HepG2 (cell line): ENCODE results near the gene IL3. TPM values are rescaled to one million over a fixed set of nuclear protein-coding genes. Genes with fewer than 3 reads are reported as not detected.

Source experiments
- BRCA1 ChIP-seq: sonication (generic); formaldehyde crosslinking; IDR thresholded peaks from 2 replicates; pipeline ENCODE4 v1.4.0; 2020; ENCODE audit warnings: missing genetic modification reagents
- CAMTA2 ChIP-seq: sonication (generic); formaldehyde crosslinking; IDR thresholded peaks from 2 replicates; pipeline ENCODE4 v1.4.0; 2020; ENCODE audit warnings: mild to moderate bottlenecking, missing genetic modification reagents, borderline replicate concordance
- CCDC6 ChIP-seq: sonication (generic); formaldehyde crosslinking; IDR thresholded peaks from 2 replicates; pipeline ENCODE4 v1.8.1; 2022; ENCODE audit warnings: mild to moderate bottlenecking, missing genetic modification reagents, moderate library complexity
- GZF1 ChIP-seq: sonication (generic); formaldehyde crosslinking; IDR thresholded peaks from 2 replicates; pipeline ENCODE4 v1.5.1; 2020; ENCODE audit warnings: mild to moderate bottlenecking, missing genetic modification reagents
- KLF12 ChIP-seq: sonication (generic); formaldehyde crosslinking; IDR thresholded peaks from 2 replicates; pipeline ENCODE4 v1.4.0; 2020; ENCODE audit warnings: missing genetic modification reagents, borderline replicate concordance
- PHF21A ChIP-seq: sonication (generic); formaldehyde crosslinking; IDR thresholded peaks from 2 replicates; pipeline ENCODE4 v1.5.0; 2020; ENCODE audit warnings: mild to moderate bottlenecking, missing genetic modification reagents
- SMARCC2 ChIP-seq: fragments of 450-650 bp; IDR thresholded peaks from 2 replicates; pipeline ENCODE4 v1.6.1; 2017; ENCODE audit warnings: antibody characterized with exemption, mild to moderate bottlenecking
- SSRP1 ChIP-seq: IDR thresholded peaks from 2 replicates; pipeline ENCODE4 v1.6.1; 2016; ENCODE audit warnings: control low read depth
- ZBTB21 ChIP-seq: sonication (generic); formaldehyde crosslinking; IDR thresholded peaks from 2 replicates; pipeline ENCODE4 v1.4.0; 2020; ENCODE audit warnings: missing genetic modification reagents
- ZFP36L1 ChIP-seq: sonication (generic); formaldehyde crosslinking; IDR thresholded peaks from 2 replicates; pipeline ENCODE4 v1.8.0; 2022; ENCODE audit warnings: mild to moderate bottlenecking, missing genetic modification reagents, moderate library complexity
- ZMAT5 ChIP-seq: sonication (generic); formaldehyde crosslinking; IDR thresholded peaks from 2 replicates; pipeline ENCODE4 v1.5.0; 2020; ENCODE audit warnings: mild to moderate bottlenecking, low read depth, missing genetic modification reagents, borderline replicate concordance
- ZNF333 ChIP-seq: sonication (generic); formaldehyde crosslinking; IDR thresholded peaks from 2 replicates; pipeline ENCODE4 v1.4.0; 2020; ENCODE audit warnings: mild to moderate bottlenecking, missing genetic modification reagents, borderline replicate concordance
- ZNF570 ChIP-seq: sonication (generic); formaldehyde crosslinking; IDR thresholded peaks from 2 replicates; pipeline ENCODE4 v1.4.0; 2020; ENCODE audit warnings: mild to moderate bottlenecking, missing genetic modification reagents, borderline replicate concordance
- ZNF616 ChIP-seq: sonication (generic); formaldehyde crosslinking; IDR thresholded peaks from 2 replicates; pipeline ENCODE4 v1.5.0; 2020; ENCODE audit warnings: low read depth, mild to moderate bottlenecking, missing genetic modification reagents
- ZNF75D ChIP-seq: sonication (generic); formaldehyde crosslinking; IDR thresholded peaks from 2 replicates; pipeline ENCODE4 v1.8.1; 2023; ENCODE audit warnings: missing genetic modification reagents, mild to moderate bottlenecking, borderline replicate concordance
- ZSCAN29 ChIP-seq: sonication (generic); formaldehyde crosslinking; conservative IDR thresholded peaks from 2 replicates; pipeline ENCODE4 v1.4.0; 2020; ENCODE audit warnings: mild to moderate bottlenecking, missing genetic modification reagents
- polyA plus RNA-seq, 8 experiments: library from polyadenylated mRNA; depleted of rRNA in 3 of 8; stranded (reverse) in 7 of 8; unstranded in 1 of 8; fragments of >200 nt; fragmentation: Illumina TruSeq in 4 of 8; extraction: Trizol in 4 of 8; gene quantifications; 2 replicates each; pipeline versions ENCODE4 v1.2.1 to v1.2.3, GENCODE V29; 2011 to 2016; ENCODE audit warnings: low read depth in 4 of 8, missing spikeins in 1 of 8, mixed read lengths in 1 of 8; ENCODE audit not compliant: insufficient read depth in 1 of 8
- total RNA-seq, 5 experiments: library from RNA; depleted of rRNA; stranded (reverse); fragments of >200 nt; fragmentation: Illumina TruSeq; extraction: Trizol; gene quantifications; 2 replicates each; pipeline ENCODE4 v1.2.3, GENCODE V29; 2016; ENCODE audit warnings: low read depth in 1 of 5
- TF ChIP-seq, protein P1 (sequence below): sonication (generic); formaldehyde crosslinking; IDR thresholded peaks from 2 replicates; pipeline ENCODE4 v1.4.0; 2020; ENCODE audit warnings: missing genetic modification reagents, borderline replicate concordance
- TF ChIP-seq, protein P2 (sequence below), 2 experiments: sonication (generic) in 1 of 2; formaldehyde crosslinking in 1 of 2; IDR thresholded peaks; 2 replicates each; pipeline versions ENCODE4 v1.4.0 to v1.6.1; 2016 to 2020; ENCODE audit warnings: borderline replicate concordance in 1 of 2, low read depth in 1 of 2, mild to moderate bottlenecking in 1 of 2, missing genetic modification reagents in 1 of 2

Gene IL3
- total and polyA plus RNA-seq, 2 of the 13 experiments (the other 11 are each of a cell fraction or from before 2014, with no cell fraction given): not detected

- TF ChIP-seq SSRP1 (CRISPR knock-in tag) (no peak), ZMAT5 (CRISPR knock-in tag) (no peak), ZNF75D (0 out of 2 replicates have a peak, but pooled peaks have one; percentile 43), PHF21A (CRISPR knock-in tag) (no peak), CAMTA2 (no peak), ZBTB21 (CRISPR knock-in tag) (peak; percentile 30; the same call in 1 of the 2 replicates), SMARCC2 (no peak), ZNF333 (CRISPR knock-in tag) (no peak), ZFP36L1 (peak; percentile 65; the same call in 1 of the 2 replicates), ZSCAN29 (no peak), GZF1 (CRISPR knock-in tag) (no peak), BRCA1 (peak; percentile 79; the same call in 1 of the 2 replicates), CCDC6 (CRISPR knock-in tag) (peak; percentile 46; the same call in 1 of the 2 replicates), KLF12 (peak; percentile 42; the same call in 1 of the 2 replicates), ZNF616 (CRISPR knock-in tag) (no peak), ZNF570 (CRISPR knock-in tag) (no peak)
- TF ChIP-seq, protein P1, sequence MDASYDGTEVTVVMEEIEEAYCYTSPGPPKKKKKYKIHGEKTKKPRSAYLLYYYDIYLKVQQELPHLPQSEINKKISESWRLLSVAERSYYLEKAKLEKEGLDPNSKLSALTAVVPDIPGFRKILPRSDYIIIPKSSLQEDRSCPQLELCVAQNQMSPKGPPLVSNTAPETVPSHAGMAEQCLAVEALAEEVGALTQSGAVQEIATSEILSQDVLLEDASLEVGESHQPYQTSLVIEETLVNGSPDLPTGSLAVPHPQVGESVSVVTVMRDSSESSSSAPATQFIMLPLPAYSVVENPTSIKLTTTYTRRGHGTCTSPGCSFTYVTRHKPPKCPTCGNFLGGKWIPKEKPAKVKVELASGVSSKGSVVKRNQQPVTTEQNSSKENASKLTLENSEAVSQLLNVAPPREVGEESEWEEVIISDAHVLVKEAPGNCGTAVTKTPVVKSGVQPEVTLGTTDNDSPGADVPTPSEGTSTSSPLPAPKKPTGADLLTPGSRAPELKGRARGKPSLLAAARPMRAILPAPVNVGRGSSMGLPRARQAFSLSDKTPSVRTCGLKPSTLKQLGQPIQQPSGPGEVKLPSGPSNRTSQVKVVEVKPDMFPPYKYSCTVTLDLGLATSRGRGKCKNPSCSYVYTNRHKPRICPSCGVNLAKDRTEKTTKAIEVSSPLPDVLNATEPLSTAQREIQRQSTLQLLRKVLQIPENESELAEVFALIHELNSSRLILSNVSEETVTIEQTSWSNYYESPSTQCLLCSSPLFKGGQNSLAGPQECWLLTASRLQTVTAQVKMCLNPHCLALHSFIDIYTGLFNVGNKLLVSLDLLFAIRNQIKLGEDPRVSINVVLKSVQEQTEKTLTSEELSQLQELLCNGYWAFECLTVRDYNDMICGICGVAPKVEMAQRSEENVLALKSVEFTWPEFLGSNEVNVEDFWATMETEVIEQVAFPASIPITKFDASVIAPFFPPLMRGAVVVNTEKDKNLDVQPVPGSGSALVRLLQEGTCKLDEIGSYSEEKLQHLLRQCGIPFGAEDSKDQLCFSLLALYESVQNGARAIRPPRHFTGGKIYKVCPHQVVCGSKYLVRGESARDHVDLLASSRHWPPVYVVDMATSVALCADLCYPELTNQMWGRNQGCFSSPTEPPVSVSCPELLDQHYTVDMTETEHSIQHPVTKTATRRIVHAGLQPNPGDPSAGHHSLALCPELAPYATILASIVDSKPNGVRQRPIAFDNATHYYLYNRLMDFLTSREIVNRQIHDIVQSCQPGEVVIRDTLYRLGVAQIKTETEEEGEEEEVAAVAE: peak; percentile 94
- TF ChIP-seq, protein P2, sequence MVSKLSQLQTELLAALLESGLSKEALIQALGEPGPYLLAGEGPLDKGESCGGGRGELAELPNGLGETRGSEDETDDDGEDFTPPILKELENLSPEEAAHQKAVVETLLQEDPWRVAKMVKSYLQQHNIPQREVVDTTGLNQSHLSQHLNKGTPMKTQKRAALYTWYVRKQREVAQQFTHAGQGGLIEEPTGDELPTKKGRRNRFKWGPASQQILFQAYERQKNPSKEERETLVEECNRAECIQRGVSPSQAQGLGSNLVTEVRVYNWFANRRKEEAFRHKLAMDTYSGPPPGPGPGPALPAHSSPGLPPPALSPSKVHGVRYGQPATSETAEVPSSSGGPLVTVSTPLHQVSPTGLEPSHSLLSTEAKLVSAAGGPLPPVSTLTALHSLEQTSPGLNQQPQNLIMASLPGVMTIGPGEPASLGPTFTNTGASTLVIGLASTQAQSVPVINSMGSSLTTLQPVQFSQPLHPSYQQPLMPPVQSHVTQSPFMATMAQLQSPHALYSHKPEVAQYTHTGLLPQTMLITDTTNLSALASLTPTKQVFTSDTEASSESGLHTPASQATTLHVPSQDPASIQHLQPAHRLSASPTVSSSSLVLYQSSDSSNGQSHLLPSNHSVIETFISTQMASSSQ (IDR thresholded peaks at IDR 0.05; ENCODE audit: low read depth): no peak
- TF ChIP-seq, protein P2 (CRISPR knock-in tag; IDR thresholded peaks at IDR 0.05; ENCODE audit: borderline replicate concordance): no peak
Observed at GRCh38 chr5:132012371-132013005, 48.0 kb upstream of the IL3 start (continued).
